ENCODE measurements around the gene ERC2.

ERC2 gene

DNA sequence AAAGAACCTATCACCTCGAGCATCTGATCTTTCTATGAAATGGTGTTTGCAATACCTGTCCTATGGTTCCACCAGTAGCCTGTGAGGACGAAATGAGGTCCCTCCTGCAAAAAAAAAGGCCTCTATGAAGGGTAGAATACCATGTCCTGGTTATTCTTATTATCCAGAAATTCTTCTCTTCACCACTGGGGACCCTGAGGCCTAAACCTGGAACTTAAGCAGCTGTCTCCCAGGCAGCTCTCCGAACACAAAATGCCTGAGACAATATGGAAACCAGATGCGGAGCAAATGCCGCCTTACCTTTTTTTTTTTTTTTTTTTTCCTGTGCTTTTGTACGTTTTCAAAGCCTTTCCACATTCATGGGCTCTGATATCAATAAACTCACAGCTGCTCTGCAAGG is 919.1 kb downstream of the ERC2 start:
- no peak overlapping the region for H3K4me3 ChIP-seq (ENCODE audit: low read length)
- peak; percentile 83 for DNase-seq (ENCODE audit: low read depth)
- TF ChIP-seq, protein P1, sequence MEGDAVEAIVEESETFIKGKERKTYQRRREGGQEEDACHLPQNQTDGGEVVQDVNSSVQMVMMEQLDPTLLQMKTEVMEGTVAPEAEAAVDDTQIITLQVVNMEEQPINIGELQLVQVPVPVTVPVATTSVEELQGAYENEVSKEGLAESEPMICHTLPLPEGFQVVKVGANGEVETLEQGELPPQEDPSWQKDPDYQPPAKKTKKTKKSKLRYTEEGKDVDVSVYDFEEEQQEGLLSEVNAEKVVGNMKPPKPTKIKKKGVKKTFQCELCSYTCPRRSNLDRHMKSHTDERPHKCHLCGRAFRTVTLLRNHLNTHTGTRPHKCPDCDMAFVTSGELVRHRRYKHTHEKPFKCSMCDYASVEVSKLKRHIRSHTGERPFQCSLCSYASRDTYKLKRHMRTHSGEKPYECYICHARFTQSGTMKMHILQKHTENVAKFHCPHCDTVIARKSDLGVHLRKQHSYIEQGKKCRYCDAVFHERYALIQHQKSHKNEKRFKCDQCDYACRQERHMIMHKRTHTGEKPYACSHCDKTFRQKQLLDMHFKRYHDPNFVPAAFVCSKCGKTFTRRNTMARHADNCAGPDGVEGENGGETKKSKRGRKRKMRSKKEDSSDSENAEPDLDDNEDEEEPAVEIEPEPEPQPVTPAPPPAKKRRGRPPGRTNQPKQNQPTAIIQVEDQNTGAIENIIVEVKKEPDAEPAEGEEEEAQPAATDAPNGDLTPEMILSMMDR (conservative IDR thresholded peaks at IDR 0.05; ENCODE audit: low read length): peak; percentile 66

DNA sequence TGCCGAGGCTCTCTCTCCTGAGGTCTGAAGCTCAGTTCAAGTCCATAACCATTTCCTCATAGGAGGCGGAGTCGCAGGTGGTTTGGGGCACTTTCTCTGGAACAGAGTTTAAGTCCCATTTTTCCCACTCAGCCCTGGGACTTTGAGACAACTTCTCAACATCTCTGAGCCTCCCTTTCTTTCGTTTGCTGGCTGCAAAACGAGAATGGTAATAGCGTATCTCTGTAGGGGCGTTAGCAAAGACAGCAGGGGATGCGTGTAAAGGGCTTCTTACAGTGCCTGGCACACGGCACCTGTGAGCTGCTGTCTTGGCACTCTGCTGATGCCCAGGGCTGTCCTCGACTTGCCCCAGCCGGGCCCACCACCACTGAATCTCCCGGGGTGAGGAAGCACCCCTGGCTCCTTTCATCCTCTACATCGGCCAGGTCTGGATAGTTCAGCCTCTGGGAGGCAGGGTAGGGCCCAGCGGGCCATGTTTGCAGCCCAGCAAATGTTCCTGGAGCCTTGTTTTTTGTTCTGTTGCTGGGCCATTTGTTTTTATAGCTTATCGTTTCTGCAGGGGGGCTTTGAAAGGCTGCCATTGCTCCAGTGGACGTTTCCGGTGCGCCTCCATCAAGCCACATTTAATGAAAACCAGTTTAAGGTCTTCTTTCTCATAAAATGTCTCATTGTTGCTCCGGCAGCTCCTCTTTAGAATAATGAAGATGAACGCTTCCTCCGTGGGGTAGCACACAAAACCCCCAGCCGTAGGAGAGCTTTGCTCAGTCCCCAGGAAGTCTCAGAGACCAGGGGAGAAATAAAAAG is 921.2 kb downstream of the ERC2 start:
- DNase-seq (ENCODE audit: low read depth): no peak
- TF ChIP-seq, protein P1 (conservative IDR thresholded peaks at IDR 0.05; ENCODE audit: low read length): no peak
- H3K4me3 ChIP-seq (ENCODE audit: low read length): no peak overlapping the region

DNA sequence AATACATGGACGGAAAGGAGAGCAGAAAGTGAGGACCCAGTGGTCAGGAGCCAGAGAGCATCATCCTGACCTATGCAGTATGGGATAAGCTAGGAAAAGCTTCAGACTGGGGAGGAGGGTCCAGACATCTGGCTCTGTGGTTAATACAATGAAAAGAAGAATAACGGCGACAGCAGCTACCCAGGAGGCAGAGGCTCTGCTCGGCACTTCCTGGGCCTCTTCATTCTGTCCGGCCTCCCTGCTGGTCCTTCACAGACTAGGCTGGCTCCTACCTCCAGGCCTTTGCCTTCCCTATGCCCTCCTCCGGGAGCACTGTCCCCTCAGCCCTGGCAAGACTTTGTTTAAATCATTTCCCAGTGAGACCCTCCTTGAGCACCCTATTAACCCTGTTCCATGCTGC is 922.3 kb downstream of the ERC2 start:
- no peak for DNase-seq (ENCODE audit: low read depth)
- H3K4me3 ChIP-seq (ENCODE audit: low read length): no peak overlapping the region
- TF ChIP-seq, protein P1 (conservative IDR thresholded peaks at IDR 0.05; ENCODE audit: low read length): no peak

DNA sequence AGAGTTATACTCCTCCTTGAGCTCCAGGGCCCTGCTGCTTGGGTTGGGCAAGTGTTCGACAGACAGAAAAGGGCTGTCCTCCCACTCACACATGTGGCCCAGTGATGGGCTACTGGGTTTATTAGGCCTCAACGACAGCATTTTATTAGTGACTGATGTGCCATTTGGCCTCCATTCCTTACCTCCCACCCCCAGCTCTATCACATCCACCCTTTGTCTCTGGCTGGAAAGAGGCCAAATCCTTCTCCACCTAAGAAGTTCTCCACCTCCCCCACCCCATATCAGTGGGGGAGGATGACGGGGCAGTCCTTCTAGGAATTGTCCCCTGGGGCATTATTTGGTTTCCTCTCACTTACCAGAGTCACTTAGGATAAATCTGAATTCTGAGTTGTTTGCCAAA is 924.0 kb downstream of the ERC2 start:
- H3K4me3 ChIP-seq (ENCODE audit: low read length): no peak overlapping the region
- DNase-seq (ENCODE audit: low read depth): no peak
- TF ChIP-seq, protein P1 (conservative IDR thresholded peaks at IDR 0.05; ENCODE audit: low read length): no peak

DNA sequence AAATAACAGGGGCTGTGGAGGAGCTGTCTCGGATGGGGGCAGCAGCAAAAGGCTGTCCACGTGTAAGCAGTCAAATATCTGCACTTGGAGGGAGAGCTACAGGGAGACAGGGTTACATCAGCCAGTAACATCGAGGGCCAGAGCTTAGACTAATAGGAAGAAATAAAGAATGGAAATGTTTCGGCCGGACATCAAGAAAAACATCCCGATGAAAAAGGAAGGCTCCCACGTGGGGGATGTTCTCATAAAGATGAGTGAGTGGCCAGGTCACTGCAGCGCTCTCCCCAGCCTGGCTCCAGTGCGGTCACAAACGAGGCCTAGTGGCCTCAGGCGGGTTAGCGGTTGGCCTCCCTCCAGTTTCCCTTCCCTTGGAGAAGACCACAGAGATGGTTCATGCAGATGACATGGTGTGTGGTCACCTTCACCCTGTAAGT is 925.1 kb downstream of the ERC2 start:
- TF ChIP-seq, protein P1 (conservative IDR thresholded peaks at IDR 0.05; ENCODE audit: low read length): no peak
- DNase-seq (ENCODE audit: low read depth): no peak
- no peak overlapping the region for H3K4me3 ChIP-seq (ENCODE audit: low read length)

DNA sequence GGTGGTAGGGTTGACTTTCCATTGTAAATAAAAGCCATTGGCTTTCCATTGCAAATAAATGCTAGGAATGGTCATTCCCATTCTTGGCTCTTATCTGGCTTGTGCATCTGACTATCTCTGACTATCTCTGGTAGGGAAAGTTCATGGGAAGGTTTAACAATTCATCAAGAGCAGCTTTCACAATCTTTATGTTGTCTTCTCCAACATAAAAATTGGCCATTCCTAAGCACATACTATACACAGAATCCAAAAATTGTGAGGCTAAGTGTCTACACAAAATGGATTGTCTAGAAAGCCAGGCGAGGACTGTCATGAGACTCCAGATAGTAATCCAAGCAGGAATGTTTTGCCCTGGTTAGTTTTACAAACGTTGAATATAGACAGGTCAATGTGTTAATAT is 926.8 kb downstream of the ERC2 start:
- DNase-seq (ENCODE audit: low read depth): no peak
- TF ChIP-seq, protein P1 (conservative IDR thresholded peaks at IDR 0.05; ENCODE audit: low read length): no peak
- no peak overlapping the region for H3K4me3 ChIP-seq (ENCODE audit: low read length)

DNA sequence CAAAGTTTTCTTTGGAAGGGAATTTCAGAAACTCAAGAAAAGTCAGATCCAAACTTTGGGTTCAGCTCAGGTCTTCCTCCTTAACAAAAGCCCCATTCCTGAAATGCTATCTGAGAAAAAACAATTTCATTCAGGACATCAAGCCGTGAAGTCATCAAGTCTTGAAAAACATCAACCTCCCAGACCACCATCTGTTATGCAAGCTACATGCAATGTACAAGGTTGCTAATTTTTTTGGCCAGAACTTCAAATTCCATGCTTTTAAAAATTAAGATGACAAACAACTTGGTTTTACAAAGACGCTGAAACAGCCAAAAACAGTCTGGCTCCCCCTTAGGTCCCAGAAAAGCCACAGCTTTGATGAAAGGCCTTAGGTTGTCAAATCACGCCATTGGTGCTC is 927.3 kb downstream of the ERC2 start:
- DNase-seq (ENCODE audit: low read depth): peak; percentile 29
- TF ChIP-seq, protein P1 (conservative IDR thresholded peaks at IDR 0.05; ENCODE audit: low read length): no peak

More for the DNA sequence above, 927.3 kb downstream of the ERC2 start:
- no peak overlapping the region for H3K4me3 ChIP-seq (ENCODE audit: low read length)
